Activated naive CD4-positive, alpha-beta T cell treated with anti-CD3 and anti-CD28 coated beads, Interleukin-2, amount 50 U/mL, for 24 hours (primary cell): ENCODE results near the gene NRN1.
A peak's percentile ranks its signal among the peaks of the same experiment; 100 is the strongest.

ENCODE experiments used
- H3K27ac Mint-ChIP-seq: one replicate; pipeline ENCODE4 v1.8.0; 2021; ENCODE audit warnings: mild to moderate bottlenecking, mixed read lengths
- H3K27me3 Mint-ChIP-seq: one replicate; pipeline ENCODE4 v1.8.0; 2021; ENCODE audit warnings: mixed read lengths
- H3K36me3 Mint-ChIP-seq: one replicate; pipeline ENCODE4 v1.8.0; 2021; ENCODE audit warnings: mixed read lengths
- H3K4me1 Mint-ChIP-seq: one replicate; pipeline ENCODE4 v1.8.0; 2021; ENCODE audit warnings: mixed read lengths
- H3K4me3 Mint-ChIP-seq: one replicate; pipeline ENCODE4 v1.8.0; 2021; ENCODE audit warnings: mild to moderate bottlenecking, mixed read lengths
- H3K9me3 Mint-ChIP-seq: one replicate; pipeline ENCODE4 v1.8.0; 2021; ENCODE audit warnings: mixed read lengths

Gene NRN1

GRCh38 chr6:6005051-6006005, 1.4 kb downstream of the NRN1 start:
- H3K9me3 Mint-ChIP-seq = peaks cover 7% of the 10 kb centered on the region
- H3K36me3 Mint-ChIP-seq = peaks cover 2% of the 10 kb centered on the region
- H3K27ac Mint-ChIP-seq = peak overlapping the region; percentile 97

GRCh38 chr6:6004390-6004995, 2.2 kb downstream of the NRN1 start:
- H3K4me1 Mint-ChIP-seq = peaks cover 65% of the 10 kb centered on the region
- peaks cover 62% of the 10 kb centered on the region for H3K27me3 Mint-ChIP-seq
- H3K36me3 Mint-ChIP-seq = peaks cover 2% of the 10 kb centered on the region
- peaks cover 9% of the 10 kb centered on the region for H3K9me3 Mint-ChIP-seq
- peak overlapping the region; percentile 82 for H3K4me3 Mint-ChIP-seq
- H3K27ac Mint-ChIP-seq = peak overlapping the region; percentile 73

More at GRCh38 chr6:6005051-6006005, 1.4 kb downstream of the NRN1 start:
- Mint-ChIP-seq H3K27me3 (peaks cover 56% of the 10 kb centered on the region), H3K4me3 (peak overlapping the region; percentile 75), H3K4me1 (peaks cover 57% of the 10 kb centered on the region)

GRCh38 chr6:6003621-6004366, 2.9 kb downstream of the NRN1 start:
- H3K36me3 Mint-ChIP-seq = peaks cover 2% of the 10 kb centered on the region
- peaks cover 9% of the 10 kb centered on the region for H3K9me3 Mint-ChIP-seq
- peak overlapping the region; percentile 73 for H3K27ac Mint-ChIP-seq
- peaks cover 61% of the 10 kb centered on the region for H3K27me3 Mint-ChIP-seq
- H3K4me1 Mint-ChIP-seq = peaks cover 65% of the 10 kb centered on the region
- peak overlapping the region; percentile 82 for H3K4me3 Mint-ChIP-seq

DNA sequence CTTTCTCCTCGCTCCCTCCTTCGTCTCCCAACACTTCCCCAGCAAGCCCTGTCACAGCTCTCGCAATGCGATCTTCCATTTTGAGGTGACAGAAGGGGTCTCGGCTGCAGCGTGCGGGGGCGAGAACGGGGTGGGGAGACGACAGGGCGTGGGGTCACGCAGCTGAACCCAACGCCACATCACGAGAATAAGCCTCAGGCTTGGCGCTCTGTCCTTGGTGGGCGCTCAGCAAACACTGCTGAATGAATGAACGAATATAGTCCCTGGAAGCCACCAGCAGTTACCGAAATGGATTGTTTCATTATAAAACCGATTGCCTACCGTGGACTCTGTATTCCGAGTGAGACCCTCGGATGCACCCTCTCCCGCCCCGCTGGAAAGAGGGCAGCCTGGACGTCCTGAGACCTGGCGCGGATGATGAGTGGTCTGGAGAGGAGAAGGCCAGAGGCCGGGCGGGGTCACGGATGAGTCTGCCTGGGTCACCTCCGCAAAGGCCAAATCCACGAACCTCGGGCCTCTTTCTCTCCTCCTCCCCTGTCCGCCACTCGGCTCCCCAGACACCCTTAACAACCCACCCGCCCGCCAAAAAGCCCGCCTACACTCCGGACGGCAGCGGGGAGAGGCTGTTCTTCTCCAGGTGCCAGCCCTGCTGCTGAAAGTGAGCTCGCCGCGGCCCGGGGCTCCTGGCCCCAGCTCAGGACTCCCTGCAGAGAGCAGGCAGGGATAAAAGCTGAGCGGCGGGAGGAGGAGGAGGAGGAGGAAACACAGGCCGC, 3.7 kb downstream of the NRN1 start:
- Mint-ChIP-seq H3K27me3 (peaks cover 64% of the 10 kb centered on the region), H3K36me3 (peaks cover 2% of the 10 kb centered on the region), H3K4me3 (peak overlapping the region; percentile 82), H3K27ac (no peak overlapping the region), H3K4me1 (peaks cover 68% of the 10 kb centered on the region), H3K9me3 (peaks cover 9% of the 10 kb centered on the region)

- Mint-ChIP-seq H3K36me3 (peaks cover 2% of the 10 kb centered on the region), H3K4me3 (peak overlapping the region; percentile 82), H3K9me3 (peaks cover 9% of the 10 kb centered on the region), H3K27me3 (peaks cover 65% of the 10 kb centered on the region), H3K4me1 (peaks cover 73% of the 10 kb centered on the region), H3K27ac (no peak overlapping the region)
Measured at GRCh38 chr6:6002005-6002847, 4.5 kb downstream of the NRN1 start.

DNA sequence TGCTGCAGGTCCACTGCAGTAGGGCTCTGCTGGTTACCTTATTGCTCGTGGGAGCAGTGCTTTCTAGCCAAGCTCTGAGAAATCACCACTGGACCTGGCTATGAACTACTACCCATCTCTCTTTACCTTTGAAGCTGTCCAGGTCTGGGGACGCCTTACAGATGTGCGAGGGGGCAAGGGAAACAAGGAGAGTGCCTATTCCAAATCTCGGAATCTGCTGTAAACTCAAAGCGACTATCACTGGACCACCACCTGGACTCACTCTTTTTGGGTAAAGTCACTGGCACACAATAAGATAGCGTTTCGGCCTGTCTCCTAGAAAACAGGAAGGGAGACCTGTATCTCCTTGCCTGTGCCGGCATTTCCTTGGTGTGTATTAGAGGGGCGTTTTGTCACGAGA, 5.3 kb downstream of the NRN1 start:
- Mint-ChIP-seq H3K4me3 (no peak overlapping the region), H3K27me3 (peaks cover 62% of the 10 kb centered on the region), H3K27ac (no peak overlapping the region), H3K4me1 (peaks cover 72% of the 10 kb centered on the region), H3K9me3 (peaks cover 9% of the 10 kb centered on the region), H3K36me3 (peaks cover 2% of the 10 kb centered on the region)

- peaks cover 76% of the 10 kb centered on the region for H3K4me1 Mint-ChIP-seq
- peak overlapping the region; percentile 19 for H3K4me3 Mint-ChIP-seq
- peaks cover 63% of the 10 kb centered on the region for H3K27me3 Mint-ChIP-seq
- peak overlapping the region; percentile 6 for H3K27ac Mint-ChIP-seq
- peaks cover 5% of the 10 kb centered on the region for H3K9me3 Mint-ChIP-seq
- H3K36me3 Mint-ChIP-seq = no peaks in the 10 kb centered on the region
Measured at GRCh38 chr6:5999688-6000608, 6.8 kb downstream of the NRN1 start.

DNA sequence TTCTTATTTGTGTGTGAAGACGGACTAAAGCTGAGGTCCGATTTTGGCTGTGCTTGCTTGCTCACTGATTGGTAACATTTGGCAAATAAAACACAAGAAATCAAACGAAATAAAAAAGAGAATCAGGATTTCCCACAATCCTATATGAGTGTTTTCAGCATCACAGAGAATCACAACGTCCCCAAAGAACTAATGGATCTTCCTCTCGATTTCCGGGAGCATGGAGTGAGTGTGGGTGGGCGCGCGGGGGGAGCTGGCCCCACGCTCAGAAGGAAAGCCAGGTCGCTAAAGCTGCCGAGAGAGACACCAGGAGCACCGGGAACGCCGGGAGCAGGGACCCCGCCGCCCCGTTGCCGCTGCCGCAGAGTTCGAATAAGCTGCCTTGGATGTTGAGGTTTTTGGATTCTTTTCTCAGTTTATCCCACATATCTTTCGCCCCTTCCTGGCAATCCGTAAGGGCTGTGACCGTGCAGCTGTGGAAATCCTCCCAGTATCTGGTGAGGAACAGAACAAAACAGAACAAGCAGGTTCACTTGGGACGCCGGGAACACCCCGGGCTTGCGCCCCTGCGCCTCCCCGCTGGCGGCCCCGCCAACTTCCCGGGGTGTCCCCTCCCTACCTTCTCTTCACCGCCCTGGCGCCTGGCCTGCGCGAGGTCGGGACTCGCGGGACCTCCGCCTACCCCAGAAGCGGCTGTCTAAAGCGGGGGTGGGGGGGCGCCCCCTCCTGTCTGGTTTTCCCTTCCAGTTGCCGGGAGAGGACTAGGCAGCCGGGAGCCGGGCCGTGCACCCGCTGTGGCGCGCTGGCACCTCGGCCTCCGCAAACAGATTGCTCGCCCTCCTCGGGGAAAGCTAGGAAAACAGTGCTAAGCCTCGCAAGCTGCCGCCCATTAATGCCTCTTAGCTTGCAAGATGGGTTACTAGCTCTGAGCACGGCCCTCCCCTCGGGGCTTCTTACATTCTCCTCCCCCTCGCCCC, 7.7 kb downstream of the NRN1 start:
- H3K27ac Mint-ChIP-seq = no peak overlapping the region
- H3K36me3 Mint-ChIP-seq = peaks cover under 1% of the 10 kb centered on the region
- peaks cover 61% of the 10 kb centered on the region for H3K27me3 Mint-ChIP-seq
- peak overlapping the region; percentile 46 for H3K4me3 Mint-ChIP-seq
- H3K9me3 Mint-ChIP-seq = peaks cover 4% of the 10 kb centered on the region
- H3K4me1 Mint-ChIP-seq = peaks cover 76% of the 10 kb centered on the region

- peaks cover 4% of the 10 kb centered on the region for H3K9me3 Mint-ChIP-seq
- peak overlapping the region; percentile 51 for H3K4me3 Mint-ChIP-seq
- H3K27me3 Mint-ChIP-seq = peaks cover 66% of the 10 kb centered on the region
- H3K36me3 Mint-ChIP-seq = peaks cover 3% of the 10 kb centered on the region
- peaks cover 80% of the 10 kb centered on the region for H3K4me1 Mint-ChIP-seq
- H3K27ac Mint-ChIP-seq = no peak overlapping the region
Measured at GRCh38 chr6:5998236-5998635, 8.5 kb downstream of the NRN1 start.

DNA sequence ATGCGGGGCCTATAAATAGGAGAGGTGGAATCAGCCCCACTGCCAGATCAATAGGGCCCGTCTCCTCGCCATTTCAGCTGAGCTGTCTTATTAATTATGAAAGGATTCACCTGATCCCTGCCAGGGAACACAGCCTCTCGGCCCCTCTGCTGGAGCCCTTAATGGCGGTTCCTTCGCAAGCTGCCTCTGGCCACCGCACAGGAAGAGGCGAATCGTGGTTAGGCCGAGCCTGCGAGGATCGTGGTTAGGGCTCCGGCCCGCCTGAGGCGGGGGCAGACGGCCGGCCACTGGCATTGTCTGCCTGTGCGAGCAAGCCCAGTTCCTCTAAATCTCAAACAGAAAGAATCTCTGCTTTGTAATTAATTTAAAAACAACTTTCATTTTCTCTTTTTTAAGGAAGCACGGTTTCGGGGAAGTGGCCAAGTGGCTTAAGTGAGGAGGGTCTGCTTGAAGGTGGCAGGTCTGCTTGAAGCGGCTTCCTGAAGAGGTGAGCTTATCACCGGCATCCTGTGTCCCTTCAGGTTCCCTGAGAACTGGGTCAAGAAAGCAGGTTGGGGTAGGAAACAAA, 9.2 kb downstream of the NRN1 start:
- Mint-ChIP-seq H3K27ac (no peak overlapping the region), H3K27me3 (peaks cover 66% of the 10 kb centered on the region), H3K36me3 (peaks cover 3% of the 10 kb centered on the region), H3K9me3 (peaks cover 4% of the 10 kb centered on the region), H3K4me3 (peak overlapping the region; percentile 90), H3K4me1 (peaks cover 72% of the 10 kb centered on the region)

GRCh38 chr6:5996714-5997419, 9.9 kb downstream of the NRN1 start:
- Mint-ChIP-seq H3K27me3 (peaks cover 66% of the 10 kb centered on the region), H3K4me1 (peaks cover 69% of the 10 kb centered on the region), H3K36me3 (peaks cover 3% of the 10 kb centered on the region), H3K9me3 (peaks cover 4% of the 10 kb centered on the region), H3K4me3 (peak overlapping the region; percentile 90), H3K27ac (no peak overlapping the region)
